Tibial nerve (tissue), 4 donors: ENCODE measurements around the gene CHP2. TPM values are rescaled to one million over a fixed set of nuclear protein-coding genes. Genes with fewer than 3 reads are reported as not detected.

Source experiments
- DNase-seq, 2 donors: peaks; one replicate each; pipeline ENCODE4 v3.0.0-alpha.2; 2019; ENCODE audit warnings: low spot score in 2 of 2
- H3K27ac ChIP-seq, 4 donors: fragments of 200-600 bp; sonication (generic) in 3 of 4; one replicate each; pipeline ENCODE4 v1.5.1; 2017 to 2019; ENCODE audit warnings: mild to moderate bottlenecking in 1 of 4
- H3K27me3 ChIP-seq, 2 donors: fragments of 200-600 bp; sonication (generic) in 1 of 2; one replicate each; pipeline versions ENCODE4 v1.5.1 to v1.6.0; 2017 to 2019
- H3K36me3 ChIP-seq, 3 donors: fragments of 200-600 bp; sonication (generic); one replicate each; pipeline ENCODE4 v1.5.1; 2018 to 2019
- H3K4me1 ChIP-seq, 4 donors: fragments of 200-600 bp; sonication (generic) in 3 of 4; one replicate each; pipeline ENCODE4 v1.5.1; 2017 to 2019
- H3K4me3 ChIP-seq, 4 donors: fragments of 200-600 bp; sonication (generic) in 3 of 4; one replicate each; pipeline ENCODE4 v1.5.1; 2017 to 2019; ENCODE audit warnings: mild to moderate bottlenecking in 1 of 4, moderate library complexity in 1 of 4
- H3K9me3 ChIP-seq, 4 donors: fragments of 200-600 bp; sonication (generic) in 3 of 4; one replicate each; pipeline ENCODE4 v1.5.1; 2017 to 2019
- EP300 ChIP-seq, 2 donors: sonication (generic); formaldehyde crosslinking; IDR thresholded peaks; one replicate each; pipeline ENCODE4 v1.6.1; 2017; ENCODE audit warnings: antibody characterized with exemption in 2 of 2, mild to moderate bottlenecking in 1 of 2
- POLR2A ChIP-seq, 2 donors: fragments of 450-650 bp; IDR thresholded peaks; one replicate each; pipeline ENCODE4 v1.6.1; 2017; ENCODE audit warnings: antibody characterized with exemption in 2 of 2, mild to moderate bottlenecking in 2 of 2, moderate library complexity in 2 of 2
- WGBS, 2 donors: methylation state at CpG; one replicate each; pipeline ENCODE4 v1.1.5; 2018; 5-methylcytosine and 5-hydroxymethylcytosine counted together
- total RNA-seq, 4 donors: library from RNA; depleted of rRNA; stranded (reverse); fragments of >200 nt; gene quantifications; one replicate each; pipeline ENCODE4 v1.1.0, GENCODE V29; 2016
- TF ChIP-seq, protein P1 (sequence below), 5 experiments: fragments of 200-600 bp in 3 of 5; fragments of 450-650 bp in 2 of 5; sonication (generic) in 3 of 5; IDR thresholded peaks; one replicate each; pipeline ENCODE4 v1.5.1; 2016 to 2019; ENCODE audit warnings: antibody characterized with exemption in 5 of 5, mild to moderate bottlenecking in 3 of 5, moderate library complexity in 2 of 5

The CHP2 gene
- total RNA-seq, 4 donors from 2014 or later: 1.8 to 15.5 (median 7.5) TPM

DNA sequence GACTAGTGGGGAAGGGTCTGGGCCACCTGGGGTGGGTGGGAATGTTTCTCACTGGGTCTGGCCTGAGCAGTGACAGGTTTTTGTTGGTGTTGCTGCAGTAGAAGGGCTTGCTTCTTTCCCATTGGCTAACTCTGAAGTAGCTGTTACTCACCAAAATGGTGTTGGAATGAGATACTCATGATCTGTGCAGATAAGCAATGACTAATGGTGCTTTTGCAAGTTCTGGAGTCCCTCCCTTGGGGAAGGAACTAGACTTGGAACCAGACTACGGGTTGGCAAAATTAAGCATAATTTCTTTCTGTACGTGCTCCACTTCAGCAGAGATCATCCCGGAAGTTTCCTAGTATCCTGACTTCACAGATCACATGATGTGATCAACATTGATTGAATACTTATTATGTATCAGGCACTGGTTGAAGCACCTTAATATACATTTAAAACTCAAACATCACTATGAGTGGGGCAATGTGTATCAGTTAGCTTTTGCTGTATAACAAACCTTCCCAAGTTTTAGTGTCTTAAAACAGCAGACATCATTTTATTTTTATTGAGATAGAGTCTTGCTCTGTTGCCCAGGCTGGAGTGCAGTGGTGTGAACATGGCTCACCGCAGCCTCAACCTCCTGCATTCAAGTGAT lies 30.1 kb downstream of the CHP2 start:
- H3K36me3 ChIP-seq: no peaks in the 10 kb centered on the region
- no peak overlapping the region for H3K4me3 ChIP-seq
- no peak overlapping the region for H3K27ac ChIP-seq
- no peaks in the 10 kb centered on the region for H3K4me1 ChIP-seq
- TF ChIP-seq, protein P1, sequence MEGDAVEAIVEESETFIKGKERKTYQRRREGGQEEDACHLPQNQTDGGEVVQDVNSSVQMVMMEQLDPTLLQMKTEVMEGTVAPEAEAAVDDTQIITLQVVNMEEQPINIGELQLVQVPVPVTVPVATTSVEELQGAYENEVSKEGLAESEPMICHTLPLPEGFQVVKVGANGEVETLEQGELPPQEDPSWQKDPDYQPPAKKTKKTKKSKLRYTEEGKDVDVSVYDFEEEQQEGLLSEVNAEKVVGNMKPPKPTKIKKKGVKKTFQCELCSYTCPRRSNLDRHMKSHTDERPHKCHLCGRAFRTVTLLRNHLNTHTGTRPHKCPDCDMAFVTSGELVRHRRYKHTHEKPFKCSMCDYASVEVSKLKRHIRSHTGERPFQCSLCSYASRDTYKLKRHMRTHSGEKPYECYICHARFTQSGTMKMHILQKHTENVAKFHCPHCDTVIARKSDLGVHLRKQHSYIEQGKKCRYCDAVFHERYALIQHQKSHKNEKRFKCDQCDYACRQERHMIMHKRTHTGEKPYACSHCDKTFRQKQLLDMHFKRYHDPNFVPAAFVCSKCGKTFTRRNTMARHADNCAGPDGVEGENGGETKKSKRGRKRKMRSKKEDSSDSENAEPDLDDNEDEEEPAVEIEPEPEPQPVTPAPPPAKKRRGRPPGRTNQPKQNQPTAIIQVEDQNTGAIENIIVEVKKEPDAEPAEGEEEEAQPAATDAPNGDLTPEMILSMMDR (IDR thresholded peaks at IDR 0.05): no peak
- no peak for TF ChIP-seq EP300 (IDR thresholded peaks at IDR 0.05)
- no peak for TF ChIP-seq POLR2A (IDR thresholded peaks at IDR 0.05)
- no peaks in the 10 kb centered on the region for H3K27me3 ChIP-seq
- DNase-seq: no peak
- 81 to 83% methylated on average over 4 of the region's 4 CpGs for WGBS, 2 donors
- no peaks in the 10 kb centered on the region for H3K9me3 ChIP-seq

- H3K36me3 ChIP-seq: no peaks in the 10 kb centered on the region
- 79 to 94% methylated on average over 4 of the region's 4 CpGs for WGBS, 2 donors
- no peak overlapping the region for H3K27ac ChIP-seq
- H3K4me1 ChIP-seq: no peaks in the 10 kb centered on the region
- no peaks in the 10 kb centered on the region for H3K9me3 ChIP-seq
- TF ChIP-seq EP300 (IDR thresholded peaks at IDR 0.05) (no peak), POLR2A (IDR thresholded peaks at IDR 0.05) (no peak)
- TF ChIP-seq, protein P1 (IDR thresholded peaks at IDR 0.05): no peak
- no peaks in the 10 kb centered on the region for H3K27me3 ChIP-seq
- no peak overlapping the region for H3K4me3 ChIP-seq
- DNase-seq: no peak
These were observed 31.0 kb downstream of the CHP2 start for GRCh38 chr16:23785842-23786241.

DNA sequence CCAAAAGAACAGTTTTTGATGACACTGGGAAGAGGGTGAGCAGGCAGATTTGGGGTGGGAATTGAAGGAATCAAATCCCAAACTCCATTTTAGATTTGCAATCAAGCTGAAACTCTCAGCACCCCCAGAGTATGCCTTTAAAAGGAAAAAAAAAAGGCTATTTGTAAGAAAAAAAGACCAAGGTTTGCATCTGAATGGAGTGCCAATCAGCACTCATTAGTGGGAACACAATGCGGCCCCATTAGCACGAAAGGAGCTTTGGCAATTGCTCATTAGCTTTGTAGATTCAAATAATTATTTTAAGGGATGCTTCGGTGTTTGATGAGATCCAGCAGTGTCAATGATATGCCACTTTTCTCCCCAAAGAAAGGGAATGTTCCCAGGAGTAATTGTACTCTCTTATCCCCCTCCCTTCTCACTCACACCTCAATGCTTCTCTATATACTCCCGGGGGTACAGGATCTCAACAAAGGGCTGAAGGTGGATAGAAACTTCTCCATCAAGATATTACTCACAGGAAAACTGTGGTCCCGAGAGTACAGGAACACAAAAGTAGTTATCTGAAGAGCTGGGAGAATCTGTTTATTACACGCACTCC lies 32.2 kb downstream of the CHP2 start:
- DNase-seq: no peak
- H3K36me3 ChIP-seq: no peaks in the 10 kb centered on the region
- no peak overlapping the region for H3K27ac ChIP-seq
- whole genome bisulfite sequencing, 2 donors: 29 to 32% methylated on average over 6 of the region's 6 CpGs
- no peak overlapping the region for H3K4me3 ChIP-seq
- no peaks in the 10 kb centered on the region for H3K4me1 ChIP-seq
- H3K27me3 ChIP-seq: no peaks in the 10 kb centered on the region
- no peak for TF ChIP-seq POLR2A (IDR thresholded peaks at IDR 0.05)
- TF ChIP-seq, protein P1 (IDR thresholded peaks at IDR 0.05): no peak
- H3K9me3 ChIP-seq: no peaks in the 10 kb centered on the region

GRCh38 chr16:23788685-23789084 lies 33.9 kb downstream of the CHP2 start:
- H3K36me3 ChIP-seq: no peaks in the 10 kb centered on the region
- H3K27ac ChIP-seq: no peak overlapping the region
- no peaks in the 10 kb centered on the region for H3K4me1 ChIP-seq
- 47 to 64% methylated on average over 3 of the region's 3 CpGs for WGBS, 2 donors
- no peak overlapping the region for H3K4me3 ChIP-seq
- no peak for DNase-seq
- TF ChIP-seq, protein P1 (IDR thresholded peaks at IDR 0.05): no peak
- no peak for TF ChIP-seq POLR2A (IDR thresholded peaks at IDR 0.05)
- TF ChIP-seq EP300 (IDR thresholded peaks at IDR 0.05): no peak
- H3K27me3 ChIP-seq: no peaks in the 10 kb centered on the region
- H3K9me3 ChIP-seq: no peaks in the 10 kb centered on the region

GRCh38 chr16:23795378-23795777 lies 40.6 kb downstream of the CHP2 start:
- no peaks in the 10 kb centered on the region for H3K9me3 ChIP-seq
- no peak for DNase-seq
- H3K27ac ChIP-seq: no peak overlapping the region
- H3K4me3 ChIP-seq: no peak overlapping the region
- no peaks in the 10 kb centered on the region for H3K27me3 ChIP-seq
- WGBS, 2 donors: 75 to 78% methylated on average over 6 of the region's 6 CpGs
- no peaks in the 10 kb centered on the region for H3K4me1 ChIP-seq
- TF ChIP-seq EP300 (IDR thresholded peaks at IDR 0.05) (no peak), POLR2A (IDR thresholded peaks at IDR 0.05) (no peak)
- TF ChIP-seq, protein P1 (IDR thresholded peaks at IDR 0.05): no peak
- H3K36me3 ChIP-seq: no peaks in the 10 kb centered on the region
